Activated naive CD8-positive, alpha-beta T cell treated with anti-CD3 and anti-CD28 coated beads for 36 hours (primary cell): ENCODE measurements around the gene R3HCC1L. TPM values are rescaled to one million over a fixed set of nuclear protein-coding genes. Genes with fewer than 3 reads are reported as not detected.

Source experiments
- DNase-seq: peaks from one replicate; pipeline ENCODE4 v3.0.0; 2021
- H3K27ac Mint-ChIP-seq: one replicate; pipeline ENCODE4 v1.8.0; 2022; ENCODE audit warnings: mild to moderate bottlenecking, moderate library complexity, mixed read lengths
- H3K27me3 Mint-ChIP-seq: one replicate; pipeline ENCODE4 v1.8.0; 2022; ENCODE audit warnings: mild to moderate bottlenecking, mixed read lengths
- H3K36me3 Mint-ChIP-seq: one replicate; pipeline ENCODE4 v1.8.0; 2021; ENCODE audit warnings: mild to moderate bottlenecking, mixed read lengths
- H3K4me1 Mint-ChIP-seq: one replicate; pipeline ENCODE4 v1.8.0; 2021; ENCODE audit warnings: mixed read lengths
- H3K4me3 Mint-ChIP-seq: one replicate; pipeline ENCODE4 v1.8.0; 2022; ENCODE audit warnings: mild to moderate bottlenecking, moderate library complexity, mixed read lengths
- H3K9me3 Mint-ChIP-seq: one replicate; pipeline ENCODE4 v1.8.0; 2022; ENCODE audit warnings: mixed read lengths
- total RNA-seq, 2 experiments: library from RNA; stranded (reverse); gene quantifications; one replicate each; pipeline ENCODE4 v1.2.3, GENCODE V29; 2021

Gene R3HCC1L
- total RNA-seq, 2 experiments from 2014 or later, result 17.7 to 20.3 TPM

- DNase-seq, result no peak
- Mint-ChIP-seq H3K4me3 (no peak overlapping the region), H3K27ac (no peak overlapping the region), H3K4me1 (no peaks in the 10 kb centered on the region), H3K36me3 (no peaks in the 10 kb centered on the region), H3K9me3 (no peaks in the 10 kb centered on the region), H3K27me3 (peaks cover 47% of the 10 kb centered on the region)
Observed at GRCh38 chr10:98272245-98272644, 137.8 kb downstream of the R3HCC1L start.

DNA sequence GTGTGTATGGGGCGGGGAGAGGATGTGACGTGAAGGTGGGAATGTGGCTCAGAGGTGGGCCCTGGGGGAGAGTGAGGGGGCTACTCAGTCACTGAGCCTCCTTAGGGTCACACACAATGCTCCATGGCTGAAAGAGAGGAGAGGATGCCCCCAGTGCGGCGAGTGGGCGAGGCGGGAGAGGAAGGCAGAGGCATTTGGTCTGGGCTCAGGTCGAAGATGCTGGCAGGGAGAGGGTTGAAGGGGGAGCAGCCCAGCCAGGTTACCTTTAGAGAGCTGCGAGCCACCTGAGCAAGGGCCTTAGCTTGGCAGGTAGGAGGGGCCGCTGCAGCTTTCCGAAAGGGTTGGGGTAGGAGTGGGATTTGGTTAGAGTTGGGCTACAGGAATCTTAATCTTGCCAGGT lies 138.2 kb downstream of the R3HCC1L start:
- Mint-ChIP-seq H3K27ac (no peak overlapping the region), H3K9me3 (no peaks in the 10 kb centered on the region), H3K4me3 (no peak overlapping the region), H3K27me3 (peaks cover 43% of the 10 kb centered on the region), H3K36me3 (no peaks in the 10 kb centered on the region), H3K4me1 (no peaks in the 10 kb centered on the region)
- no peak for DNase-seq

GRCh38 chr10:98273057-98273850 lies 138.8 kb downstream of the R3HCC1L start:
- Mint-ChIP-seq H3K36me3 (no peaks in the 10 kb centered on the region), H3K27me3 (peaks cover 41% of the 10 kb centered on the region), H3K4me3 (no peak overlapping the region), H3K4me1 (no peaks in the 10 kb centered on the region), H3K27ac (no peak overlapping the region), H3K9me3 (no peaks in the 10 kb centered on the region)
- DNase-seq, result no peak

DNA sequence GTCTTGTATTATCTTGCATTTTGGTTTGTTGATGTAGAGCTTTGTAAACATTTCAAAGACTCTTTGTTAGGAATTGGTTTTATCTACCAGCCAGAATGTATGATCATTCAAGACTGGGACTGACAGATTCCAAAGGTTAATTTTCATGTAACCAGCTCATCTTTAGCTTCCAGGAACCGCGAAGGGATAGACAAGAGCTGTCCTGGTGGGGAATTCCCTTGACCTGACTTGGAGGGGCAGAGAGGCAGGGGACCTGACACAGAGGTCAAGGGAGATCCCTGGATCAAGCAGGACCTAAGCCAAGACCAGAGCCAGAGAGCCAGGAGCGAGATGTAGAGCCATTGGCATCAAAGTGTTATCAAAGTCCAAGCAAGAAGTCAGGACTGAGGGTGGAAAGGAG lies 140.1 kb downstream of the R3HCC1L start:
- H3K27ac Mint-ChIP-seq, result no peak overlapping the region
- H3K4me3 Mint-ChIP-seq, result no peak overlapping the region
- no peaks in the 10 kb centered on the region for H3K9me3 Mint-ChIP-seq
- no peaks in the 10 kb centered on the region for H3K36me3 Mint-ChIP-seq
- peaks cover 31% of the 10 kb centered on the region for H3K27me3 Mint-ChIP-seq
- DNase-seq, result no peak
- H3K4me1 Mint-ChIP-seq, result no peaks in the 10 kb centered on the region

DNA sequence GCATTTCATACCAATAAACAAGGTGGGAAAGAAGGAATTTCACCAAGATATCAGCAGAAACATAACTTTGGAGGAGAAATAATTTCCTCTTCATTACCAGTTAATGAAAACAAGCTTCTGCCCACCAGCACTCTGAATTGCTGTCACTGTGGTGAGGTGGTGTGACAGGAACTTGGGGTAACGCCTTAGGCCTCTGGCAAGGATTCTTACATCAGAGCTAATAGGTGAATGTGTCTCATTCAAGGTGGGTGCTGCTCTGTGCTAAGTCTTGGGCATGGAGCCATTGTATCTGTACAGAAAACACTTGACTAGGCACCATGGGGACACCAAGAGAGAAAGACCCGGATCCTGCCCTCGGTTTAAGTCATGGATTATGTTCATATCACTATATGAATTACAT lies 141.9 kb downstream of the R3HCC1L start:
- Mint-ChIP-seq H3K27me3 (peaks cover 40% of the 10 kb centered on the region), H3K4me1 (no peaks in the 10 kb centered on the region), H3K9me3 (peaks cover 5% of the 10 kb centered on the region), H3K4me3 (no peak overlapping the region), H3K27ac (no peak overlapping the region), H3K36me3 (peaks cover 2% of the 10 kb centered on the region)
- DNase-seq, result no peak

DNA sequence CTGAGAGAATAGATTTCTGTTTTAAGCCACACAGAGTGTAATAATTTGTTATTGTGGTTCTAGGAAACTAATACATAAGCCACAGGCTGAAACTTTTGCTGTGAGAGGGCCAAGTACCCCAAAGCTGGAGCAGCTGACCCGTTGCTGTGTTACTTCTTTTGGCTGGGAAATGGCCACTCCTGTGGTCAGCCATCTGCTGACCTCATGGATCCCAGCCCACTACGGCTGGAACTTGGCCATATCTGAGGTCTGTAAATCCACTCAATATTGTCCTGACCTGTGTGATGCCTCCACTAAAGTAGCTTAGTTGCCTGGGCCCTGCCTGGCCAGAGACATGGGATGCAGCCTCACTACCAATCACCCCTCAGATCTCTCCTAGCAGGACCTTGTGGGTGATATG lies 151.0 kb downstream of the R3HCC1L start:
- peaks cover 24% of the 10 kb centered on the region for H3K27me3 Mint-ChIP-seq
- H3K36me3 Mint-ChIP-seq, result peaks cover 2% of the 10 kb centered on the region
- DNase-seq, result no peak
- H3K9me3 Mint-ChIP-seq, result peaks cover 7% of the 10 kb centered on the region
- H3K27ac Mint-ChIP-seq, result no peak overlapping the region
- H3K4me3 Mint-ChIP-seq, result no peak overlapping the region
- H3K4me1 Mint-ChIP-seq, result no peaks in the 10 kb centered on the region

- no peaks in the 10 kb centered on the region for H3K36me3 Mint-ChIP-seq
- H3K27ac Mint-ChIP-seq, result no peak overlapping the region
- peaks cover under 1% of the 10 kb centered on the region for H3K9me3 Mint-ChIP-seq
- peaks cover 18% of the 10 kb centered on the region for H3K27me3 Mint-ChIP-seq
- no peaks in the 10 kb centered on the region for H3K4me1 Mint-ChIP-seq
- DNase-seq, result no peak
- no peak overlapping the region for H3K4me3 Mint-ChIP-seq
Observed at GRCh38 chr10:98286419-98286818, 152.0 kb downstream of the R3HCC1L start.

DNA sequence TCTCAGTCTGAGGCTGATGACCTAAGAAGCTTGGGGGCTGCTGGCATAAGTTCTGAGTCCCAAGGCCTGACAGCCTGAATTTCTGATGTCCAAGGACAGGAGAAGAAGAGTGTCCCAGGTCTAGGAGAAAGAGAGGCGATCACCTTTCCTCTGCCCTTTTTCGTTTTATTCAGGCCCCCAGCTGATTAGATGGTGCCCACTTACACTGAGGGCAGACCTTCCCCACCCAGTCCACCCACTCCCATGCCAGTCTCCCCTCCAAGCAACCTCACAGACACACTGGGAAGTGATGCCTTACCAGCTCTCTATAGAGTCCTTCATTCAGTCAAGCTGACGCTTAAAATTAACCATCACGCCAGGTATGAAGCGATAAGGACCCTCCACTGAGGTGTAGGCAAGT lies 152.9 kb downstream of the R3HCC1L start:
- DNase-seq, result no peak
- peaks cover 10% of the 10 kb centered on the region for H3K27me3 Mint-ChIP-seq
- H3K4me1 Mint-ChIP-seq, result no peaks in the 10 kb centered on the region
- no peak overlapping the region for H3K27ac Mint-ChIP-seq
- H3K36me3 Mint-ChIP-seq, result no peaks in the 10 kb centered on the region
- no peaks in the 10 kb centered on the region for H3K9me3 Mint-ChIP-seq
- H3K4me3 Mint-ChIP-seq, result no peak overlapping the region

DNA sequence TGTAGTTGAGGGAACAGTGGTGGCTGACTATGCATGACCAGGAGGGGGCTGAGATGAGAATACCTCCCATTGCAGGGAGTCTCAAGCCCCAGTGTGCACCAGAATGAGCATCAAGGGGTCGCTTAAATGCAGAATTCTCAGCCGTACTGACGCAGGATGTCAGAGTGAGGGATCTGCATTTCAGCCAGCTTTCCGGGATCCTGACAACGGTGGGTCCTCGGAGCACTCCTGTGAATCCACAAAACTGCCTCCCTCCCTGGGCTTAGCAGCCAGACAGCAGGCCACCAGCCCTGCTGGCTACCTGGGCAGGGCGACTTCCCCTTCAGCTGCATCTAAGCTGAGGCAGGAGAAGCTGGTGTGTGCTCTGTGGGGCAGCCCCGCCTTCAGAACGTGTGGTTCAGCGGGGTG lies 155.3 kb downstream of the R3HCC1L start:
- Mint-ChIP-seq H3K27ac (no peak overlapping the region), H3K27me3 (peaks cover 5% of the 10 kb centered on the region), H3K36me3 (no peaks in the 10 kb centered on the region), H3K4me1 (no peaks in the 10 kb centered on the region), H3K9me3 (no peaks in the 10 kb centered on the region), H3K4me3 (no peak overlapping the region)
- no peak for DNase-seq

DNA sequence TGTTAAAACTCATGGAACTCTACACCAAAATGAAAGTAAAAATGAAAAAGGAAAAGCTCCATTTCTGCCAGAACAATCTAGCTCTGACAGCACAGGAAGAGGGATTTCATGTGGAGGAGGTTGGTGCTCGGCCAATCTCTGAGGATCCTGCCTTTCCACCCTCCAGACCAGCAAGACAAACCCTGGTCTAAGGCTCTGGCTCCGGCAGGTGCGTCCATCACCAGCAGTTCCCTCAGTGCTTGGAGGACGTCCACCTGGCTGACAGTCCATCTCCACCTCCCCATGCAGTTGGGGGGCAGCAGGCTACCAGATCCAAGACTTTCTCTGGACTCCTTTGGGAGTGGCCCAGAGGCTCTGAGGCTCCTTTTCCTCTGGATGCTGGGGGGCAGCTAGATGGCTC lies 158.5 kb downstream of the R3HCC1L start:
- no peak overlapping the region for H3K27ac Mint-ChIP-seq
- no peaks in the 10 kb centered on the region for H3K4me1 Mint-ChIP-seq
- H3K9me3 Mint-ChIP-seq, result no peaks in the 10 kb centered on the region
- H3K36me3 Mint-ChIP-seq, result no peaks in the 10 kb centered on the region
- H3K4me3 Mint-ChIP-seq, result no peak overlapping the region
- H3K27me3 Mint-ChIP-seq, result peaks cover 22% of the 10 kb centered on the region
- no peak for DNase-seq

- Mint-ChIP-seq H3K4me1 (no peaks in the 10 kb centered on the region), H3K9me3 (no peaks in the 10 kb centered on the region), H3K36me3 (no peaks in the 10 kb centered on the region), H3K27ac (no peak overlapping the region), H3K4me3 (no peak overlapping the region), H3K27me3 (peaks cover 22% of the 10 kb centered on the region)
- no peak for DNase-seq
Observed at GRCh38 chr10:98293550-98294269, 159.3 kb downstream of the R3HCC1L start.

DNA sequence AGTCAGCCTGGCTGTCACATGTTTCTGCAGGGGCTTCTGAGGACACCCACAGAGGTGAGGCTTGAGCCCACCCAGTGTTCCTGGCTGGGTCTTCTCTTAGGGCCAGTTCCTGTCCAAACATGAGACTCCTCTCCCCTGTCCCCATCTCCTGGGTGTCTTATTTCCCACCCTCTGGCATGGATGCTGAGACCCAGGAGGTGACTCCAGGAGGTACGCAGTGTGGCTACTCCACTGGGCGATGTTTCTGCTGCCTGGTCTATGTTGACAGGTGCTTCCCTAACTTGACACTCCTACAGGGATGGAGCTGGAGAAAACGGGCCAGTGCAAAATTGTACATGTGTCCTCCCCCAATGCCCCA lies 159.8 kb downstream of the R3HCC1L start:
- no peak overlapping the region for H3K27ac Mint-ChIP-seq
- H3K4me3 Mint-ChIP-seq, result no peak overlapping the region
- DNase-seq, result no peak
- H3K27me3 Mint-ChIP-seq, result peaks cover 22% of the 10 kb centered on the region
- H3K36me3 Mint-ChIP-seq, result no peaks in the 10 kb centered on the region
- no peaks in the 10 kb centered on the region for H3K9me3 Mint-ChIP-seq
- no peaks in the 10 kb centered on the region for H3K4me1 Mint-ChIP-seq

Other genes starting within 250 kb of the R3HCC1L start
- not detected for gene CRTAC1, start 104.0 kb upstream of the R3HCC1L start, total RNA-seq
- gene LOXL4, start 133.5 kb downstream of the R3HCC1L start, total RNA-seq, result not detected